HG02763 (cell line): ENCODE measurements around the gene YBX1.
"Not testable (repeated sequence)": the region's sequence is repeated elsewhere in the genome, so short reads cannot be mapped to it uniquely, and the experiment has no call there.

Experiments used
- ATAC-seq: cut with Tn5 transposase; IDR thresholded peaks from one replicate; pipeline ENCODE4 v1.9.1; 2021; ENCODE audit warnings: mild to moderate bottlenecking, moderate library complexity; ENCODE audit not compliant: unreplicated experiment

The YBX1 gene

DNA sequence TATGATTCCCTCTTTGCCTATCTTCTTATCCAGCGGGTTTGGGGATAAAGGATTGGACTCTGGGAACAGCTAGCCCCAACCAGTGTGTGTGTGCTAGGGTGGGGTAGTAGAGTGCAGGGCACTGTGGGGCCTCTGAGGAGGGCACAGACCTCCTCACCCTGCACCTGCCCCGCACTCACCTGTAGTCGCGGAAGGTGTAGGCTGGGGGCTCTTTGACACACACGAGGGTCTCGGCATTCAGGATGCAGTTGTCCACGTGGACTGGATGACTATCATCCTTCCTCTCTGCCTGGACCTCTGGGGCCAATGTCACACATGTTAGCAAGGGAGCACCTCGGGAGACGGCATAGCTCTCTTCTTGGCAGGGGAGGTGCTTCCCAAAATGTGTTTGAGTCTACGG lies 65.8 kb downstream of the YBX1 start:
- ATAC-seq, result no peak

GRCh38 chr1:42748461-42749410 lies 66.5 kb downstream of the YBX1 start:
- ATAC-seq, result no peak

GRCh38 chr1:42750041-42750440 lies 67.8 kb downstream of the YBX1 start:
- no peak for ATAC-seq

- not testable (repeated sequence) for ATAC-seq
Measured at GRCh38 chr1:42751511-42752070, 69.4 kb downstream of the YBX1 start.

DNA sequence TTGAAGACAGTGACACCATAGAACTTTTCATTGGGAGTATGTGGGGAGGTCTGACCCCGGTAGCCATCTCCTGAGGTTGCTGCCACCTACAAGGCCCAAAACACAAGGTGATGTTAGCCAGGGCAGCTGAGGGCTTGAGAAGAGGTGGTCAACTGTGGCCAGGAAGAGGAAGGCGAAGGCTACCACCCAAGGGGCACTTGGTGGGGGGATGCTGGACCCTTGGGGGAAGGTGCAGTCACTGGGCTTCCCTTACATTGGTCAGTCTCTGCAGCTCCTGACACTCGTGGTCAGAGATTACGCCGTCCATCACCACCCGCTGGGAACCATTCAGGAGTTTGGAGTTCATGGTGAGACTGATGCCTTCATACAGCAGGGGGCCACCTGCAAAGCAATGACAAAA lies 70.1 kb downstream of the YBX1 start:
- no peak for ATAC-seq

DNA sequence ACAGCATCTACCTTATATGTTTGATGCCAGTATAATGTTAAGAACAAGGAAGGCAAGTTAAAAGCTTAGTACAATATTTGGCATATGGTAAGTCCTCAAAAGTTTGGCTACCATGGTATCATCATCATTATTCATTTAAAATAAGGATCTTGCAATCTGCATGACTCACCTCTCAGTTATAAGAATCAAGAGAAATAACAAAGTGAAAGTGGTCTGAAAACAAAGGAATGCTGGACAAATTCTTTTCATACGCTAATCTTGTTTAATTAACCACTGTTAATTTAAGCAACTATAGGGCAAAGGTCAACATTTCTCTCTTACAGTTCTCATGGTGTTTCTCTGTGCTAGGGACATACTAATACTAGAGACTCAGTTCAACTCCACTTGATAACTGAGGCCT lies 70.9 kb downstream of the YBX1 start:
- no peak for ATAC-seq
